Fibroblast of the conjunctiva (primary cell): ENCODE measurements around the gene SPATA7.
A peak's percentile ranks its signal among the peaks of the same experiment; 100 is the strongest.

Experiments used
- DNase-seq: peaks from one replicate; pipeline ENCODE4 v3.0.0-alpha.2; 2010; ENCODE audit warnings: low read depth

Gene SPATA7

DNA sequence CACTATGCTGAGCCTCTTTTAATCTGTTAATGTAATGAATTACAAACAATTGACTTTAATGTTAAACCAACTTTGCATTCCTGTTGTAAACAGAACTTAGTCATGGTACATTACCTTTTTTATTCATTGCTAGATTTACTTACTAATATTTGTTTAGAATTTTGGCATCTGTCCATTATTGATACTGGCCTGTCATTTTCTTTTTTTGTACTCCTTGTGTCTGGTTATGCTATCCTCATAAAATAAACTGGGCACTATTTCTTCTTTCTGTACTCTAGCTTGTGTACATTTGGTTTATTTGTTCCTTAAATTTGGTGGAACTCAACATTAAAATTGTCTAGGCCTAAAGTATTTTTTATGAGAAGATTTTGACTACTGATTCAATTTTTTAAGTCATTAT lies 32.1 kb downstream of the SPATA7 start:
- no peak for DNase-seq

DNA sequence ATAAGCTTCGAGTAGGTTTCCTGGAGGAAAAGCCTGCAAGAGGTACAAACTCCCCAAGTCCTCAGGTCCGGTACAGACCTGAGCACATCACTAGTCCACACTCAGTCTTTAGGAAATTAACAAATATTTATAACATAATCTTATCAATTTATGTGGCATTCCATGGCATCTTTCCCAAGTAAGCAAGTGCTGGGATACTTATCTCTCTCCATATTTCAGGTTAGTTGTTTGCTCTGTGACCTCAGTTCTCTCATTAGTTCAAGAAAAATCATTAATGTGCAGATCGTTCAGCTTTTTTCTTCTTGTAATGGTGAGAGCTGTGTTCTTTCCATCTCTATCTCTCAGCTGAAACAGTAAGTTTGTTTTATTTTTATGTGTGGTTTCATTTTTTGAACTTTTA lies 34.7 kb downstream of the SPATA7 start:
- DNase-seq = no peak

DNA sequence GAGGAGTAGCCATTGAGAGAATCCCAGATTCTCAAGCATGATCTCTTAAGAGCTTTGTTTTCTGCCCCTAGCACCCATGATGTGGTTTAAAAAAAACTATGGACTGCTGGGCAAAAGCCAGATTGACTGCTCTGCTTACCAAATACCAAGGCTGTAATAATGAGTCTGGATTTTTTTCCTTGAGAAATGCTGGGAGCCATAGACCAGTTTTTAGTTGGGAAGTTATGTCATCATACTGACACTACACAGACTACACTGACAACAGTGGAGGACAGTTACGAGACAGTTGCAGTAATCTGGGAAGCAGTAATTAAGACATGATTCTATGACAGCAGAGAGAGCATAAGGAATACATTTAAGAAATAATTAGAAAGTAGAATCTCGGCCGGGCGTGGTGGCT lies 35.8 kb downstream of the SPATA7 start:
- no peak for DNase-seq

DNA sequence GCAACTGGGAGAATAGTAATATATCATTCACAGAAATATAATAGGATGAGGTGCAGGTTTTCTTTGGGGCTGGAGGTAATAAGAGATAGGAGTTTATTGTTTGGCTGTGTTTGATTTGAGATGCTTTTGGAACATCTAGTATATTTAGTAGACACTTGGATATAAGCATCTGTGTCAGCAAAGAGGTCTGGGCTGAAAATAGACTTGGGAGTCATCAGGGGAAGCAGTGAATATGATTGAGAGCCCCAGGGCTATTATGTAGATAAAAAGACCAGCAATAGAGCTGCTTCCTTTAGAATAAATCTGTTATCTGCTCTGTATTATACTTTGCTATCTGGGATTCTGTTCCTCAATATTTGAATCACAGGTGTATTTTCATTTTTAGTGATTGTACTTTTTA lies 36.6 kb downstream of the SPATA7 start:
- no peak for DNase-seq

DNA sequence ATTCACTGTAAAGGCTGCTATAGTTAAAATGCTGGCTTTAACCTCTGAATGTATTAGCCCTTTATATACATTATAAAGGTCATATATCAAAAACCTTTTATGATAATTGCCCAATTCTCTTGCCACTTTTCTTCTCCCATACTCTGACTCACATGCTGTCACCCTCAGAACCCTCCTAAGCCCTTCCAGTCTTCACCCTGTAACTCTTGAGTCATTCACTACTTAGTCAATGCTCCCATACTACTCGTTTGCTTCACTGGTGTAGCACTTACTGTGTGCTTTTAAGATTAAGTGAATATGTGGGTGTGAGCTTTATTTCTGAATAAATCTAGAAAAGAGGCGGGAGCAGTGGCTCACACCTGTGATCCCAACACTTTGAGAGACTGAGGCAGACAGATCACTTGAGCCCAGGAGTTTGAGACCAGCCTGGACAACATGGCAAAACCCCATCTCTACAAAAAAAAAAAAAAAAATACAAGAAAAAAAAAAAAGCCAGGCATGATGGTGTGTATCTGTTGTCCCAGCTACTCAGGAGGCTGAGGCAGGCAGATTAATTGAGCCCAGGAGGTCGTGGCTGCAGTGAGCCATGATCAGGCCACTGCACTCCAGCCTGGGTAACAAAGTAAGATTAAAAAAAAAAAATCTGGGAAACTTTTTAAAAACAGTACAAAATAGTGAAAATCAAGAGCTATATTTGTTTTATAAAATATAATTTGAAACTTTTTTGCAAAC lies 37.6 kb downstream of the SPATA7 start:
- no peak for DNase-seq

DNA sequence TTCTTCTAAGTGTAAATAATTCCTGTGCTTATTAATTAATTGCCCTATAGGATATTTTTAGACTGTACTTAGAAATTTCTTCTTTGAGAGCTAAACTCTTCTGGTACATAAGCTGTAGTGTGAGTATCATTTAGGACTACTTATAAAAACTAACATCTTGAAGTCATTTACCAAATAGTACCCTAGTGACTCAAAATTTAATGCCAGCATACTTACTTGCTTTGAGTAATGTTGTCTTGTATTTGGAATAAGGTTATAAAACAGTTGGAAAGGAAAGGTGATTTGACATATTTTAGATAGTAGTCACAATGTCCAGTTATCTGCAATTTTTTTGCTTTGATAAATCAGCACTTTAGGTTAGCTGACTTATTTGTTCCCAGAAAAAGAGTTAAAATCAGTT lies 39.1 kb downstream of the SPATA7 start:
- DNase-seq = no peak

DNA sequence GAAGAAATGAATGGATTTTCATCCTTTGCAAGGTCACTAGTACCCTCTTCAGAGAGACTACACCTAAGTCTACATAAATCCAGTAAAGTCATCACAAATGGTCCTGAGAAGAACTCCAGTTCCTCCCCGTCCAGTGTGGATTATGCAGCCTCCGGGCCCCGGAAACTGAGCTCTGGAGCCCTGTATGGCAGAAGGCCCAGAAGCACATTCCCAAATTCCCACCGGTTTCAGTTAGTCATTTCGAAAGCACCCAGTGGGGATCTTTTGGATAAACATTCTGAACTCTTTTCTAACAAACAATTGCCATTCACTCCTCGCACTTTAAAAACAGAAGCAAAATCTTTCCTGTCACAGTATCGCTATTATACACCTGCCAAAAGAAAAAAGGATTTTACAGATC lies 40.8 kb downstream of the SPATA7 start:
- no peak for DNase-seq

DNA sequence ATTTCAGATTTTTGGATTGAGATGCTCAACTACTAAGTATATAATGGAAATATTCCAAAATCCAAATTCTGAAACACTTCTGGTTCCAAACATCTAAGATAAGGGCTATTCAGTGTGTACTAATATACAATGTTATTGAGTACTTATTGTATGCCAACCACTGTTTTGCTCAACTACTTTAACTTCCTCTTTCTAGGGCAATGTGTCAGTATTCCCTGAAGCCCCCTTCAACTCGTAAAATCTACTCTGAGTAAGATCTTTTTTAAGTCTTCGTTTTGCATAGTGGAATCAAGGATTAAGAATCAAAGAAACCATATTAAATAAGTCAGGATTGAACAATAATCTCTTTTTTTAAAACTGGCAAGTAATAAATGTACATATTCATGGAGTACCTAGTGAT lies 45.5 kb downstream of the SPATA7 start:
- no peak for DNase-seq

DNA sequence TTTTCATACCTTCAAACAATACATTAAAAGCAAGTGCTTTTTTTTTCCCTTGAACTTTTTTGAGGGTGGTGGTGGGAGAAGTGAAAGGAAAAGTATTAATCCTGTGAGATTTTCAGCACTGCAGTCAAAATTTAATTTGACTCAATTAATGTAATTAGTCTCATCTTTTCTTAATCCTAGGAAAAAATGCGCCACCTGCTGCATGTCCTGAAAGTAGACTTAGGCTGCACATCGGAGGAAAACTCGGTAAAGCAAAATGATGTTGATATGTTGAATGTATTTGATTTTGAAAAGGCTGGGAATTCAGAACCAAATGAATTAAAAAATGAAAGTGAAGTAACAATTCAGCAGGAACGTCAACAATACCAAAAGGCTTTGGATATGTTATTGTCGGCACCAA lies 52.2 kb downstream of the SPATA7 start:
- no peak for DNase-seq

DNA sequence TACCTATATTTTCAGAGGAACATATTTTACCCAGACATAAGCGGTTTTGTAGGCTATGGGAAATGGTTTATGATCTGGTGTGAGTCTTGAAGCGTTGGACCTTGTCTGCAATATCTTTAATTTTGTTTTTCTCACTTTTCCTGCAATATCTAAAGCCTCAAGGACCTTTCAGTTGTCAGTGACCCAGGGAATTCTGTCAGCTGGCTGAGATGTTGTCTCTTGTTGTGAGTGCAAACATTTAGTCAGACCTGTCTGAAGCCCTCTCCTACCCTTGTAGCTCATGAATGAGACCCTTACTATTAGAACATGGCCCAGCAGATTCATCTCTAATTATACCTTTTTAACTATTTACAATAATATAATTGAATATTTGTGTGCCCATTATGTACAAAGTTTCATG lies 53.6 kb downstream of the SPATA7 start:
- no peak for DNase-seq

DNA sequence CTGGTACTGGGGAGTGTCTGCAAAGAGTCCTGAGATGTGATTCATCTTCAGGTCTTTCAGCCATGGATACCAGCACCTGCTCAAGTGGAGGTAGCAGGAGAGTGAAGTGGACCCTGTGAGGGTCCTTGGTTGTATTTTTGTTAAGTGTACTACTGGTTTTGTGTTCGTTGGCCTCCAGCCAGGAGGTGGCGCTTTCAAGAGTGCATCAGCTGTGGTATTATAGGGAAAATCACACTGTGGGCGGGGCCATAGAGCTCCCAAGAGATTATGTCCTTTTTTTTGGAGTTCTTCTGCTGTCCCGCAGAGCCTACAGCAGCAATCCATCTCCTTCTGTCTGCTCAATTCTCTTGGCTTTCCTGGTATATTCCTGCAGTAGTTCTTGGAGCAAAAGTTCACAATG lies 66.8 kb downstream of the SPATA7 start:
- no peak for DNase-seq

DNA sequence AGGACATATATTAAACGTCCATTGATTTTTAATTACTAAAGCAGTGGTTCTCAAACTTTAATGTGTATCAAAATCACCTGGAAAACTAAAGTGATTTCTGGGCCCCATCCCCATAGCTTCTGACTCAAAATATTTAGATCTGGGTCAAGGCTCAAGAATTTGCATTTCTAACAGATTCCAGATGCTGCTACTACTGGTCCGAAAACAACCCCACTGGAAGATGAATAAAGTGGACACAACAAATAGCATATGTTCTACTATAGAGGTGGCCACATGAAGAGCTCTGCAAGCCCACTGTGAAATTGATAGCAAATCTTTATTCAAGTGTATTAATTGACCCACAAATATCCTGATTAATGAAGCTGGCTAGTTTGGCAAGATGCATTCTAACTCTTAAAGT lies 69.4 kb downstream of the SPATA7 start:
- peak; percentile 33 for DNase-seq

DNA sequence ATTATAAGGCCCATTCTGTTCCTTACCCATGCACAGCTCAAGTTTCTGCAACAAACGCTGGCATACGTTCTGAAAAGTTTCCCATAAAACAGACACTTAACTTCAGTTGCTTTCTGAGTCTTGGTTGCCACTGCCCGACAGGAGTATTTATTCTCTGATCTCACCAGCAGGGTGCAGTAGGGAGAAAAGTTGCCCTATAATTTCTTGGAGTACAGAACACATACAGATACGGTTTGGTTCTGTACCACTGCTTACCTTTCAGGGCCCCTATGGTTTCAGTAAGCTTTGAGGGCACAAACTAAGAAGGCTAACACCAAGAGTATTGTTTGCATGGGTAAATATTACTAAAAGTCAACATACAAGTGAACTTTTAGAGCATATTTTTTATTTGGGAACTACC lies 77.9 kb downstream of the SPATA7 start:
- DNase-seq = no peak

DNA sequence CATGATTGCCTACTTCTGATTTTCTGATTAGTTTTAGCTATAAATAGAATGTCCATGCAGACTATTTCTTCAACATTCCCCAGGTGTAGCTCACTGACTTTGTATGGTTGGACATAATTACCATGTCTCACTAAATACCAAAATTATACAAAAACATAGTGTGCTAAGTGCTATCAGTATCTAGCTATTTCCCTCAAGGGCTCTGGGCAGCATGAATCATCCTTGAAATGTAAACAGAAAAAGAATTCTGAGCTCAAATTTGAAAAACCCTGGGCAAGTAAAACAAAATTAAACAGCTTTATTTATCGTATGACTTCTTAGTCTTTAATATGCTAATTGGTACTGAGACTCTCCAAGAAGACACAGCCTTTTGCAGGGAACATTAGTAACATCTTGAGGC lies 82.9 kb downstream of the SPATA7 start:
- no peak for DNase-seq

DNA sequence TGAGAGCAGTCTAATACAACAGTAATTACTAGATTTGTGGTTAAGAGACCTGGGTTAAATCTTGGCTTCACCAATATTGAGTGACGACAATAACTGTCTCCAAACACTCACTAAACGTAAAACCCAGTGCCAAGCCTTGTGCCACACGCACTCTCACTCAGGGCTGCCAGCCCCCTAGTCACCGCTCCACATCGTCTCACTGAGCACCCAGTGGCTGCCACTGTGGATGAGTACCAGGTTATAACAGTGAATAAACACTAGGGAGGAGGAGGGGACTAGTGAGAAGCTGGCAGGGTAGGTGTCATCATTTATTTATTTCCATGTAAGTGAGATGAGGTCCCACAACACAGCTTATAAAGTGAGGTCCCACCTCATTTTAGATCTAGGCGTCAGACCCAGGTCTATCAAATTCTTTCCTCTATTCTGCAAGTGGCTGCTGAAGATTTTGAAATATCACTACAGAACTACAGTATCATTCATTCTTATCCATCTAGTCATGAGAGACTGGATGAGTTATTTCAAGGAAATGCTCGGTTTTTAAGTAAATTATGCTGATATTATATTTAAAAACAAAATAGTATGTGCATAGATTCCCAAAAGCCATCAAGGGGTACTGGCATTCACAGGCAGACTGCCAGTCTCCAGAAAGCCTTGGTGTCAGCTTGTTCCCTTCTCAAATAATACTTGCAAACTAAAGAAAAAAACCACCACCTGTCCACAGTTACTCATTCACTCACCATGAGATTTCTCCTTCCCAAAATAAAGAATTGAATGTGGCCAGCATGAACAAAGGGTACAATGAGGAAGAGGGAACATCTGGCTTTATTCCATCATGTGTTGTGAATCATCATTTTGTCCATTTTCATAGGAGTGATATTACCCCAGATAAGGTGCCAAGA lies 85.3 kb downstream of the SPATA7 start:
- no peak for DNase-seq

DNA sequence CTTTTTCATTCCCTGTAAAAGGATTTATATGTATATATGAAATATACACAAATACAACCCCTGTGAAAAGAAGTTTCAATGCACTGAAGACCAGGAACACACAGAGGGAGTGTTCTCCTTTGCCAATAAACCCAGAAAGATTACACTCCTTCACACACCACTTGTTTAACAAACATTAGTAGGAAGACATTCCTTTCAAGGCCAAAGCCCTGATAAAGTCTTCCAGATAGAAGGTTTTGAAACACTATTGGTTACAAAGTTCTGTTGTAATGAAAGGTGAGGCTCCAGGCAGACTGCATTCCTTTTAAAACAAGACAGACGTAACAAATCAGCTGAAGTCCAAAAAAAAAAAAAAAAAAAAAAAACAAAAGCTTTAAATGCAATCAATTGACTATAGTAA lies 88.3 kb downstream of the SPATA7 start:
- DNase-seq = no peak

DNA sequence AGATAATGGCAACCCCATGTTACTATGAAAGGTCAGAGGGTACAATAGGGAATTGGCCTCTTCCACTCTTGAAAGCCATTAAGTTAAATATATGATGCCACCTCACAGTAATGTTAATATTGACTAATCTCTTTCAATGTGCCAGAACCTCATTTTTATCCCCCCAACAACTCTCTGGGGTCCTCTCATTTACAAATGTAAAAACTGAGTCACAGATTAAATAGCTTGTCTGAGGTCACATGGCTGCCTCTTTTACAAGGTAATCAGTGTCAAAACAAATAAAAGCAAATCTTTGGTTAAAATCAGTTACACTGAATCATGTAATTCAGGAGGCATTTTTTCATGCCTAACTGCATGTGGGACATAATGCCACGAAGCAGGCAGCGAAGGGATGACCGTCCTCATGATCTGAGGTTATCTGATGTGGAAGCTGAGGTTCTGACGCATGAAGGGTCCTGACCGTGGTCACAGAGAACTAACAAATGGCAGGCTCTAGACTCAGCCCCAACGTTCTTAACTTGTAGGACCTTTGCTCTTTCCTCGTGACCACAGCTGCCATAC lies 90.8 kb downstream of the SPATA7 start:
- DNase-seq = no peak

DNA sequence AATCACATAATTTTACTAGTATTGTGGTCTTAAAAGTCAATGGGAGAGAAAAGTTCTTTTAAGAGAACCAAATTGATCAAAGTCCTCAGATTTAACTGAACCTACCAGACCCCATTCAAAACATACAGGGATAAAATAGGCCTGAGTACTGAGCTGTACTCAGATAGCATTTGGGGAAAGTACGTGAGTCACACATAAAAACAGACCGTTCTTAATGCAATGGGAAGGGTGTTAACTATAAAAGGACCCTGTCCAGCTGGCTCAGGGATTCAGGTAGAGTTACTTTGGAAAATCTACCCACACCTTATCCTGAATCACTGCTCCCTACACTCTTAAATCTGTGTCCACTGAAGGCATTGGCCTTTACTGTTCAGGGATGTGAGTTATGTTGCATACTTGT lies 91.4 kb downstream of the SPATA7 start:
- no peak for DNase-seq

DNA sequence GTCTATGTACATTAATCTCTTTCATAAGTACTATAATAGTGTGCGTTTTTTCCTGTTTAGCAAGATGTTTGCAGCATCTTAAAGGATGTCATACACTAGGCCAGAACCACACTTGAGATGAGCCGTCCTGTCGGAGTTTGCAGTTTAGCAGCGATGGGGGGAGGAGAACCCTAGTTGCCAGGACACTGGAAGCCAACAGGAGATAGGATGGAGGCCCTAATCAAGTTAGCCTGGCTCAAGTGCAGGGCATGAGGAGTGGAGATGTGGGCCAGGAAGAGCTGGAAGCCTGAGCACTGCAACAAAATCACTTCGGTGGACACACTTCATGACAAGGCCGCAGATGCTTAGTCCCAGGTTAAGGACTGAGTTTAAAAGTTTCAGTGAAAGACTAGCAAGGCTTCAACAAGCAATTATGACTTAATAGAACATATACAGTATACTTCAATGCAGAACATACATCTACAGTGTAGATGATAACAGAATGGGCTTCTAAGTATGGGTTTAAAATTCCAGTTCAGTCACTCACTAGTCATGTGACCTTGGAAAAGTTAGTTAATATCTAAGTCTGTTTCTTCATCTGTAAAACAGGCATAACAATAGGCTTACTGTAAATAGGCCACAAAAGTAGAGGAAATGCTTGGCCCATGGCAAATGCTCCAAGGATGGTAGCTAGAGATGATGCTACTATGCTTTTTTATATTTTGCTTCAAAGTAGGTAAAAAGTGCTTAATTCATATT lies 92.2 kb downstream of the SPATA7 start:
- DNase-seq = no peak

DNA sequence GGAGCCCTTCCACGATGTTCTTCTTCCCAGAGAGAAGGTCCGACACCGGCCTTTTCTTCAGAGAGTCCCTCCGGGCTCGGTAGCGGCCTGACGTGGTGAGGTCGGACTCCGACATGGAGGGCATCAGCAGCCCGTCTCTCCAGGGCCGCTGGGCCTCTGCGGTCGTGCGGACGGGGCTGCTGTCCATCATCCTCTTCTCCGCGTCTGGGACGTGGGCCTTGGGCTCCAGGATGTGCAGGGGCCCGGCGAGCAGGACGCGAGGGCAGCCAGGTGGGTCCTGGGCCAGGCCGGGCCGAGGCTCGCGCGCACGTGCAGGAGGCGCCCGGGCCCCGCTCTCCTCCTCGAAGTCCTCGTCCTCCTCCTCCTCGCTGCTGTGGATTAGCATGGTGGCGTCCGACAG lies 93.5 kb downstream of the SPATA7 start:
- no peak for DNase-seq

DNA sequence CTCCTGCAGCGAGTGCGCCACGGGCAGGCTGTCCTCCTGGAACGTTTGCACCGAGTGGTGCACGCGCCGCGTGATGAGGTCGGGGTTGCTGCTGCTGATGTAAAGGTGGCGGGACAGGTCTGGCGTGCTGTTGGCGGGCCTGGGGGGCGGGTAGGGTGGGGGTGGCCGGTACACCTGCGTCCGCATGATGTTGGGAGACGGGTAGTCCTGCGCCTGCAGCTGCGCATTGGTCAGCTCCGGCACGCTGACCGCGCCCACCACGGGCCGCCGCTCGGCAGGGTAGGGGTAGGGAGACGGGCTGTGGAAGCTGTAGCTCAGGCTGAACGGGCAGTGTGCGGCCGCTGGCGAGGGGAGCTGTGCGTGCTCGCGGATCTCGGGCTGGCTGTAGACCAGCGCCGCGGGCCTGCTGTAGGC lies 94.1 kb downstream of the SPATA7 start:
- no peak for DNase-seq

DNA sequence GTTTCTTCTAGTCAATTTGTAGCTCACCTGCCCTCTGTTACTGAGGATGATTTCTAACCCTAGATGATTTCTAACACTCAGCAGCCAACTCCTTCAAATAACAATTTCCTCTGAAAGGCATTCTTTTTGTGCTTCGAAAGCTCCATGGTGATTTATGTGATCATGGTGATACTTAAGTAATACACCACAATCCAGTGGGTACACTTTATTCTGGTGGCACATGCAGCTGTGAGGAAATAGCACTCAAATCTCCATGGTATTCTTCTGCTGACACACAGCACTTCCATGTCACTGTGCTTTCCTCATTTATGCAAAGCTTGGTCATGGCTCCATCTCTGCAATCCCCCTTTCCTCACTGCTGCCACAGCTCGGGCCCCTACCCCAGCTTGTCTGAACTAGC lies 95.6 kb downstream of the SPATA7 start:
- no peak for DNase-seq

DNA sequence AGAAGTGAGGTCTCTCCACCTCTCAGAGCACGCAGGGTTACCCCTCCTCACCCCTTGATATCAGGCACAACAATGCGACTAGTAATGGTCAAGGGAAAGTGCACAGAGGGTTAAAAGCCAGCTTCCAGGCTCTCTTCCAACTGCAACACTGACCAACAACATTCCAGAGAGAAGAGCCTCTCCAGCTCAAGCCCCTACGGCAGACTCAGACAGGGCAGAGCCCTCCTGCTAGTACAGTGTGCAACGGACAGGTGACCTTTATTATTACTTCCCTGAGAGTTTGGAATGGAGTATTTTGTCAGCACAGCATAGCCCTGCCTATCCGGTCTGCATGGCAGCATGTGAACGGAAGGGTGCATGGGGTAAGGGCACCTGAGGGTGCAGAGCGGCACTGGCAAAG lies 96.3 kb downstream of the SPATA7 start:
- no peak for DNase-seq
